ENCODE results near the gene NEK1. TPM values are rescaled to one million over a fixed set of nuclear protein-coding genes. Genes with fewer than 3 reads are reported as not detected.
"Not testable (repeated sequence)": the region's sequence is repeated elsewhere in the genome, so short reads cannot be mapped to it uniquely, and the experiment has no call there.

NEK1 gene
- total RNA-seq, 2 donors from 2014 or later, result 12.2 to 15.1 TPM

- Mint-ChIP-seq H3K27me3 (ENCODE audit: insufficient read depth) (no peaks in the 10 kb centered on the region), H3K36me3 (ENCODE audit: low read depth) (no peaks in the 10 kb centered on the region), H3K9me3 (no peaks in the 10 kb centered on the region), H3K4me1 (no peaks in the 10 kb centered on the region), H3K27ac (no peak overlapping the region), H3K4me3 (no peak overlapping the region)
- WGBS, 2 experiments (ENCODE audit: insufficient coverage in 1 of 2, insufficient read length in 1 of 2), result 61% methylated on average over 3 of the region's 3 CpGs; no CpG with 5 or more reads in 1 of the 2 experiments
- Histone ChIP-seq H3K4me1 (ENCODE audit: control insufficient read depth, insufficient read depth, low read length) (no peaks in the 10 kb centered on the region), H3K9me3 (ENCODE audit: control insufficient read depth, low read length) (no peaks in the 10 kb centered on the region), H3K27me3 (ENCODE audit: control insufficient read depth, insufficient read depth, low read length, poor library complexity, severe bottlenecking) (no peaks in the 10 kb centered on the region), H3K27ac (ENCODE audit: low read depth, low read length) (no peak overlapping the region), H3K9ac (ENCODE audit: extremely low read depth, low read length, poor library complexity, severe bottlenecking) (no peak overlapping the region), H3K4me3 (ENCODE audit: low read length) (no peak overlapping the region), H3K36me3 (ENCODE audit: control insufficient read depth, insufficient read depth, low read length) (peaks cover 6% of the 10 kb centered on the region)
- TF ChIP-seq CTCF (conservative IDR thresholded peaks at IDR 0.05), result no peak
- DNase-seq, result no peak
Measured at GRCh38 chr4:169428376-169428775, 184.0 kb downstream of the NEK1 start.

- H3K4me1 ChIP-seq (ENCODE audit: control insufficient read depth, insufficient read depth, low read length); H3K9ac ChIP-seq (ENCODE audit: extremely low read depth, low read length, poor library complexity, severe bottlenecking); DNase-seq; H3K36me3 ChIP-seq (ENCODE audit: control insufficient read depth, insufficient read depth, low read length); H3K4me3 ChIP-seq (ENCODE audit: low read length); H3K27me3 ChIP-seq (ENCODE audit: control insufficient read depth, insufficient read depth, low read length, poor library complexity, severe bottlenecking); H3K27ac ChIP-seq (ENCODE audit: low read depth, low read length); H3K36me3 Mint-ChIP-seq (ENCODE audit: low read depth); H3K9me3 Mint-ChIP-seq; H3K27ac Mint-ChIP-seq; H3K27me3 Mint-ChIP-seq (ENCODE audit: insufficient read depth); H3K4me1 Mint-ChIP-seq; H3K4me3 Mint-ChIP-seq; H3K9me3 ChIP-seq (ENCODE audit: control insufficient read depth, low read length): not testable (repeated sequence)
- 69% methylated on average over 2 of the region's 2 CpGs; no CpG with 5 or more reads in 1 of the 2 experiments for WGBS, 2 experiments (ENCODE audit: insufficient coverage in 1 of 2, insufficient read length in 1 of 2)
Measured at GRCh38 chr4:169427727-169428126, 184.7 kb downstream of the NEK1 start.

- Mint-ChIP-seq H3K4me3 (no peak overlapping the region), H3K36me3 (ENCODE audit: low read depth) (peaks cover 2% of the 10 kb centered on the region), H3K27me3 (ENCODE audit: insufficient read depth) (no peaks in the 10 kb centered on the region), H3K9me3 (no peaks in the 10 kb centered on the region), H3K27ac (no peak overlapping the region), H3K4me1 (peaks cover 6% of the 10 kb centered on the region)
- no peaks in the 10 kb centered on the region for H3K4me1 ChIP-seq (ENCODE audit: control insufficient read depth, insufficient read depth, low read length)
- DNase-seq, result no peak
- no peak overlapping the region for H3K9ac ChIP-seq (ENCODE audit: extremely low read depth, low read length, poor library complexity, severe bottlenecking)
- H3K4me3 ChIP-seq (ENCODE audit: low read length), result no peak overlapping the region
- no peak overlapping the region for H3K27ac ChIP-seq (ENCODE audit: low read depth, low read length)
- 95 to 100% methylated on average over 1 to 4 of the region's 4 CpGs for WGBS, 2 experiments (ENCODE audit: insufficient coverage in 1 of 2, insufficient read length in 1 of 2)
- no peak for TF ChIP-seq CTCF (conservative IDR thresholded peaks at IDR 0.05)
- peaks cover 6% of the 10 kb centered on the region for H3K36me3 ChIP-seq (ENCODE audit: control insufficient read depth, insufficient read depth, low read length)
- H3K27me3 ChIP-seq (ENCODE audit: control insufficient read depth, insufficient read depth, low read length, poor library complexity, severe bottlenecking), result no peaks in the 10 kb centered on the region
- H3K9me3 ChIP-seq (ENCODE audit: control insufficient read depth, low read length), result no peaks in the 10 kb centered on the region
Measured at GRCh38 chr4:169420291-169420690, 192.1 kb downstream of the NEK1 start.

GRCh38 chr4:169418846-169419245 is 193.5 kb downstream of the NEK1 start:
- DNase-seq, result no peak
- no peak for TF ChIP-seq CTCF (conservative IDR thresholded peaks at IDR 0.05)
- Mint-ChIP-seq H3K9me3 (no peaks in the 10 kb centered on the region), H3K27me3 (ENCODE audit: insufficient read depth) (no peaks in the 10 kb centered on the region), H3K4me1 (peaks cover 6% of the 10 kb centered on the region), H3K4me3 (no peak overlapping the region), H3K27ac (no peak overlapping the region), H3K36me3 (ENCODE audit: low read depth) (peaks cover 2% of the 10 kb centered on the region)
- Histone ChIP-seq H3K4me1 (ENCODE audit: control insufficient read depth, insufficient read depth, low read length) (no peaks in the 10 kb centered on the region), H3K4me3 (ENCODE audit: low read length) (no peak overlapping the region), H3K9ac (ENCODE audit: extremely low read depth, low read length, poor library complexity, severe bottlenecking) (no peak overlapping the region), H3K27me3 (ENCODE audit: control insufficient read depth, insufficient read depth, low read length, poor library complexity, severe bottlenecking) (no peaks in the 10 kb centered on the region), H3K36me3 (ENCODE audit: control insufficient read depth, insufficient read depth, low read length) (peaks cover 4% of the 10 kb centered on the region), H3K27ac (ENCODE audit: low read depth, low read length) (no peak overlapping the region), H3K9me3 (ENCODE audit: control insufficient read depth, low read length) (no peaks in the 10 kb centered on the region)

All from endodermal cell (in vitro differentiated cells).